Measurements from ENCODE around the gene CLEC14A.

The CLEC14A gene

GRCh38 chr14:38243696-38244240 is 12.1 kb downstream of the CLEC14A start:
- DNase-seq: no peak

GRCh38 chr14:38238878-38239277 is 17.0 kb downstream of the CLEC14A start:
- DNase-seq: no peak

GRCh38 chr14:38238332-38238731 is 17.6 kb downstream of the CLEC14A start:
- DNase-seq: no peak

GRCh38 chr14:38233218-38233617 is 22.7 kb downstream of the CLEC14A start:
- no peak for DNase-seq

- DNase-seq: no peak
Measured at GRCh38 chr14:38226366-38226765, 29.5 kb downstream of the CLEC14A start.

GRCh38 chr14:38225946-38226345 is 29.9 kb downstream of the CLEC14A start:
- no peak for DNase-seq

- no peak for DNase-seq
Measured at GRCh38 chr14:38224338-38224737, 31.6 kb downstream of the CLEC14A start.

- no peak for DNase-seq
Measured at GRCh38 chr14:38221077-38221476, 34.8 kb downstream of the CLEC14A start.

- DNase-seq: no peak
Measured at GRCh38 chr14:38217553-38217952, 38.3 kb downstream of the CLEC14A start.

- DNase-seq: no peak
Measured at GRCh38 chr14:38213001-38213400, 42.9 kb downstream of the CLEC14A start.

GRCh38 chr14:38212111-38212510 is 43.8 kb downstream of the CLEC14A start:
- no peak for DNase-seq

GRCh38 chr14:38211255-38211735 is 44.6 kb downstream of the CLEC14A start:
- no peak for DNase-seq

GRCh38 chr14:38210587-38211216 is 45.2 kb downstream of the CLEC14A start:
- peak; percentile 58 for DNase-seq

GRCh38 chr14:38209572-38210557 is 46.0 kb downstream of the CLEC14A start:
- DNase-seq: no peak

GRCh38 chr14:38208618-38209562 is 47.0 kb downstream of the CLEC14A start:
- peak; percentile 65 for DNase-seq

- no peak for DNase-seq
Measured at GRCh38 chr14:38207736-38208617, 47.9 kb downstream of the CLEC14A start, which contains the start of gene SSTR1. Gene SSTR1 (plus strand): TSS chr14:38207904. CDS start chr14:38209390, 1,486 bp downstream.

- DNase-seq: no peak
Measured at GRCh38 chr14:38207377-38207735, 48.5 kb downstream of the CLEC14A start.

- DNase-seq: no peak
Measured at GRCh38 chr14:38206689-38207376, 49.1 kb downstream of the CLEC14A start.

- DNase-seq: no peak
Measured at GRCh38 chr14:38205949-38206665, 49.8 kb downstream of the CLEC14A start.

All from right forelimb (tissue), 1 donor.